ENCODE measurements around the gene FOXP1.

FOXP1 gene

GRCh38 chr3:71111784-71112440, 471.6 kb downstream of the FOXP1 start:
- Mint-ChIP-seq H3K9me3 (no peaks in the 10 kb centered on the region), H3K4me1 (ENCODE audit: low read depth) (peaks cover 90% of the 10 kb centered on the region), H3K36me3 (ENCODE audit: low read depth) (peaks cover 94% of the 10 kb centered on the region), H3K4me3 (no peak overlapping the region), H3K27me3 (no peaks in the 10 kb centered on the region), H3K27ac (peak overlapping the region; percentile 90)
- DNase-seq, result no peak

- Mint-ChIP-seq H3K36me3 (ENCODE audit: low read depth) (peaks cover 93% of the 10 kb centered on the region), H3K9me3 (no peaks in the 10 kb centered on the region), H3K4me3 (no peak overlapping the region), H3K27ac (peak overlapping the region; percentile 90), H3K27me3 (no peaks in the 10 kb centered on the region), H3K4me1 (ENCODE audit: low read depth) (peaks cover 91% of the 10 kb centered on the region)
- no peak for DNase-seq
Observed at GRCh38 chr3:71110385-71111222, 472.9 kb downstream of the FOXP1 start.

GRCh38 chr3:71109977-71110285, 473.6 kb downstream of the FOXP1 start:
- Mint-ChIP-seq H3K27ac (peak overlapping the region; percentile 90), H3K36me3 (ENCODE audit: low read depth) (peaks cover 97% of the 10 kb centered on the region), H3K9me3 (no peaks in the 10 kb centered on the region), H3K4me1 (ENCODE audit: low read depth) (peaks cover 95% of the 10 kb centered on the region), H3K4me3 (peak overlapping the region; percentile 32), H3K27me3 (no peaks in the 10 kb centered on the region)
- no peak for DNase-seq

GRCh38 chr3:71109241-71109976, 474.1 kb downstream of the FOXP1 start:
- Mint-ChIP-seq H3K27ac (peak overlapping the region; percentile 90), H3K4me3 (peak overlapping the region; percentile 32), H3K27me3 (no peaks in the 10 kb centered on the region), H3K9me3 (no peaks in the 10 kb centered on the region), H3K4me1 (ENCODE audit: low read depth) (peaks cover 93% of the 10 kb centered on the region), H3K36me3 (ENCODE audit: low read depth) (peaks cover 94% of the 10 kb centered on the region)
- no peak for DNase-seq

- H3K9me3 Mint-ChIP-seq, result no peaks in the 10 kb centered on the region
- H3K27ac Mint-ChIP-seq, result peak overlapping the region; percentile 90
- no peak overlapping the region for H3K4me3 Mint-ChIP-seq
- no peak for DNase-seq
- peaks cover 97% of the 10 kb centered on the region for H3K36me3 Mint-ChIP-seq (ENCODE audit: low read depth)
- peaks cover 96% of the 10 kb centered on the region for H3K4me1 Mint-ChIP-seq (ENCODE audit: low read depth)
- H3K27me3 Mint-ChIP-seq, result no peaks in the 10 kb centered on the region
Observed at GRCh38 chr3:71107926-71108325, 475.6 kb downstream of the FOXP1 start.

GRCh38 chr3:71104976-71105375, 478.6 kb downstream of the FOXP1 start:
- H3K27me3 Mint-ChIP-seq, result no peaks in the 10 kb centered on the region
- peaks cover 95% of the 10 kb centered on the region for H3K4me1 Mint-ChIP-seq (ENCODE audit: low read depth)
- DNase-seq, result no peak
- H3K4me3 Mint-ChIP-seq, result no peak overlapping the region
- no peaks in the 10 kb centered on the region for H3K9me3 Mint-ChIP-seq
- peaks cover 95% of the 10 kb centered on the region for H3K36me3 Mint-ChIP-seq (ENCODE audit: low read depth)
- H3K27ac Mint-ChIP-seq, result peak overlapping the region; percentile 86

- Mint-ChIP-seq H3K9me3 (no peaks in the 10 kb centered on the region), H3K4me3 (no peak overlapping the region), H3K4me1 (ENCODE audit: low read depth) (peaks cover 95% of the 10 kb centered on the region), H3K36me3 (ENCODE audit: low read depth) (peaks cover 95% of the 10 kb centered on the region), H3K27ac (peak overlapping the region; percentile 88), H3K27me3 (no peaks in the 10 kb centered on the region)
- DNase-seq, result no peak
Observed at GRCh38 chr3:71104556-71104955, 479.0 kb downstream of the FOXP1 start.

- Mint-ChIP-seq H3K4me3 (no peak overlapping the region), H3K4me1 (ENCODE audit: low read depth) (peaks cover 95% of the 10 kb centered on the region), H3K27ac (peak overlapping the region; percentile 88), H3K36me3 (ENCODE audit: low read depth) (peaks cover 94% of the 10 kb centered on the region), H3K9me3 (no peaks in the 10 kb centered on the region), H3K27me3 (no peaks in the 10 kb centered on the region)
- DNase-seq, result no peak
Observed at GRCh38 chr3:71104121-71104541, 479.4 kb downstream of the FOXP1 start.

GRCh38 chr3:71103430-71103921, 480.1 kb downstream of the FOXP1 start:
- DNase-seq, result no peak
- H3K4me3 Mint-ChIP-seq, result peak overlapping the region; percentile 33
- no peaks in the 10 kb centered on the region for H3K9me3 Mint-ChIP-seq
- H3K36me3 Mint-ChIP-seq (ENCODE audit: low read depth), result peaks cover 93% of the 10 kb centered on the region
- no peaks in the 10 kb centered on the region for H3K27me3 Mint-ChIP-seq
- peaks cover 93% of the 10 kb centered on the region for H3K4me1 Mint-ChIP-seq (ENCODE audit: low read depth)
- peak overlapping the region; percentile 88 for H3K27ac Mint-ChIP-seq

GRCh38 chr3:71102111-71102983, 481.2 kb downstream of the FOXP1 start:
- H3K36me3 Mint-ChIP-seq (ENCODE audit: low read depth), result peaks cover 93% of the 10 kb centered on the region
- peaks cover 94% of the 10 kb centered on the region for H3K4me1 Mint-ChIP-seq (ENCODE audit: low read depth)
- DNase-seq, result no peak
- peak overlapping the region; percentile 61 for H3K4me3 Mint-ChIP-seq
- no peaks in the 10 kb centered on the region for H3K27me3 Mint-ChIP-seq
- peak overlapping the region; percentile 93 for H3K27ac Mint-ChIP-seq
- no peaks in the 10 kb centered on the region for H3K9me3 Mint-ChIP-seq

- no peak for DNase-seq
- Mint-ChIP-seq H3K9me3 (no peaks in the 10 kb centered on the region), H3K36me3 (ENCODE audit: low read depth) (peaks cover 93% of the 10 kb centered on the region), H3K27me3 (no peaks in the 10 kb centered on the region), H3K27ac (peak overlapping the region; percentile 93), H3K4me3 (peak overlapping the region; percentile 61), H3K4me1 (ENCODE audit: low read depth) (peaks cover 95% of the 10 kb centered on the region)
Observed at GRCh38 chr3:71101626-71102025, 481.9 kb downstream of the FOXP1 start.

- Mint-ChIP-seq H3K36me3 (ENCODE audit: low read depth) (peaks cover 94% of the 10 kb centered on the region), H3K4me1 (ENCODE audit: low read depth) (peaks cover 95% of the 10 kb centered on the region)
Observed at GRCh38 chr3:71101014-71101413, 482.5 kb downstream of the FOXP1 start.

GRCh38 chr3:71099997-71100719, 483.4 kb downstream of the FOXP1 start:
- peaks cover 95% of the 10 kb centered on the region for H3K4me1 Mint-ChIP-seq (ENCODE audit: low read depth)
- no peaks in the 10 kb centered on the region for H3K9me3 Mint-ChIP-seq
- H3K4me3 Mint-ChIP-seq, result peak overlapping the region; percentile 61
- DNase-seq, result no peak
- peaks cover 94% of the 10 kb centered on the region for H3K36me3 Mint-ChIP-seq (ENCODE audit: low read depth)
- H3K27ac Mint-ChIP-seq, result peak overlapping the region; percentile 93
- no peaks in the 10 kb centered on the region for H3K27me3 Mint-ChIP-seq

More at GRCh38 chr3:71101014-71101413, 482.5 kb downstream of the FOXP1 start:
- Mint-ChIP-seq H3K9me3 (no peaks in the 10 kb centered on the region), H3K4me3 (peak overlapping the region; percentile 61), H3K27me3 (no peaks in the 10 kb centered on the region), H3K27ac (peak overlapping the region; percentile 93)
- DNase-seq, result no peak
